GM19023 (cell line): ENCODE results near the gene NHERF1.

Source experiments
- ATAC-seq: cut with Tn5 transposase; IDR thresholded peaks from one replicate; pipeline ENCODE4 v1.9.1; 2021; ENCODE audit warnings: mild to moderate bottlenecking, moderate library complexity; ENCODE audit not compliant: unreplicated experiment

The NHERF1 gene

GRCh38 chr17:74782571-74782970, 34.1 kb downstream of the NHERF1 start:
- ATAC-seq, result no peak

DNA sequence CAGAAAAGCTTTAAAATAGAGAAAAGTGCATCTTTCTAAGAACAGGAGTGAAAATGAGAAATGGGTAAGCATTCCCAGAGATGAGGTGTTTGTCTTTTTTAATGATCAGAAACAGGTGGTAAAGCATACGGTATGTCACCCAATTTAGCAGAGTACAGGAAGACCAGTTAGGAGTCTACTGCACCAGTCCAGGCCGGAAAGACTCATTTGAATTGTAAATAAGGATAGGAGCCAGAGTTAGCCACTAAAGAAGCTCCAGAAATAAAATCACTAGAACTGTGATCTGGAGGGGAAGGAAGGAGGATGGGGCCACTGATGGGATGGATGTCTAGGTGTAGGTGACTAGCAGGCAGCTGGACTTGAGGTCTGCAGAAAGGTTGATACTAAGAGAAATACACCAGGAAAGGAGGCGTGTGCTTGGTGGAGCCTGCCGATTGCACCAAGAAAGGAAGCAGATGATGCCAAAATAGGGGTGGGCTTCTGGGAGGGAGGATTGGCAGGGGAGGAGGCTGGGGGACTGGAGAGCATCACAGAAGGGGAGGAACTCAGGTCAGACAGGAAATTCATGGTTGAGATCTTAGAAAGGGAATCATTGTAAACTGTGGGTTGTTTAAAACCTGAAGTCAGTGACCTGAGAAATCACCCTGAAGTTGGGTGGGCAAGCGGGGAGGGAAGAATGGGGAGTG, 35.8 kb downstream of the NHERF1 start:
- no peak for ATAC-seq

GRCh38 chr17:74785096-74785980, 36.9 kb downstream of the NHERF1 start:
- ATAC-seq, result no peak

DNA sequence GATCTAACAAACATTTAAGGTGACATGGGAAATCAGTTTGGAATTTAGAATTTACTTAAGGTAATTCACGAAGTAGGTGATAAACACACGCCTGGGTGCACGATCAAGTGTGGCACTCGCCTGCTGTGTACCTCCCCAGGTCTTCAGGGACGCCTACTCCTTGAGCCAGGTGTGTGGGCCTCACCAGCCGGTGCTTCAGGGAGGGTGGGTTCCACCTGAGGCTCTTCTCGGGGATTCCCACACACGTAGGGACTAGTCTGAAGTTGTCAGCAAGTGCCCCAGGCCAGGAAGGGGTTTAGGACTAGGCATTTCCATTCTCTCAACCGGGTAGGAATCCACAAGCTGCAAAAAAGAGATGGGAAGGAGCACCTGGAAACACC, 37.5 kb downstream of the NHERF1 start:
- no peak for ATAC-seq

GRCh38 chr17:74786431-74787055, 38.1 kb downstream of the NHERF1 start:
- ATAC-seq, result no peak

DNA sequence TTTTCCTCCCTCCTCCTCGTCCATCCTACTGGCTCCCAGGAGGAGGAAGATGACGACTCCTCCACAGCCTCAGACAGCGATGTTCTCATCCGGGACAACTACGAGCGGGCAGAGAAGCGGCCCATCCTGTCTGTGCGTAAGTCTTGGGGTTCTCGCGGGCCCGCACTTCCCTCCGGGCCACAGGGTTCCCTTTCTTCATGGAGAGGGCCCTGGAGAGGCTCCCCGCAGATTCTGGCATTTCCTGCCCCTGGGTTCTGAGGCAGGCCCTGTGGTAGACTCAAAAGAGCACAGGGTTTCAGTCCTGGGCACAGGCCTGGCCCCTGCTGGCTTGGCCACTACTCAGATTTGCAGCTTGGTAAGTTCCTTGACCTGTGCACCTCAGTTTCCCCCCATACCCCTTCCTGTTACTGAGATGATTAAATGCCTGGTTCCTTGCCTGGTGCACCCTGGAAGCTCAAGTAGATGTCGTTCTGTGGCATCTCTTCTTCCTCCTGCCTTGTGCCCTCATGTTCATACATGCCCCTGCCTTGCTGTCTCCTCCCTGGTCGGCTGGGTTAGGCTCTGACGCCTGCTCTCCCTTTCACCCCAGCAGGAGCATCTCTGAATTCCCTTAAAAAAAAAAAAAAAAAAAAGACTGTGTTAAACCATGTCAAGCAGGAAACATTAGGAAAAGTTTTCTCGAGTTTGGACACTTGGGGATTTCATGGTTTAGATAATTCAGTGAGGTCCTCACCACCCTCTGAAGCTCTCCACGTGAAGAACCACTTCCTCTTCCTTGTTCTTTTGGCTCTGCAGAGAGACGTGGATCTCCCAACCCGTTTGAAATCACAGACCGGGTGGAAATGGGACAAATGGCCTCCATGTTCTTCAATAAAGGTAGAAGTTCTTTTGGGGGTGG, 42.0 kb downstream of the NHERF1 start:
- ATAC-seq, result no peak

DNA sequence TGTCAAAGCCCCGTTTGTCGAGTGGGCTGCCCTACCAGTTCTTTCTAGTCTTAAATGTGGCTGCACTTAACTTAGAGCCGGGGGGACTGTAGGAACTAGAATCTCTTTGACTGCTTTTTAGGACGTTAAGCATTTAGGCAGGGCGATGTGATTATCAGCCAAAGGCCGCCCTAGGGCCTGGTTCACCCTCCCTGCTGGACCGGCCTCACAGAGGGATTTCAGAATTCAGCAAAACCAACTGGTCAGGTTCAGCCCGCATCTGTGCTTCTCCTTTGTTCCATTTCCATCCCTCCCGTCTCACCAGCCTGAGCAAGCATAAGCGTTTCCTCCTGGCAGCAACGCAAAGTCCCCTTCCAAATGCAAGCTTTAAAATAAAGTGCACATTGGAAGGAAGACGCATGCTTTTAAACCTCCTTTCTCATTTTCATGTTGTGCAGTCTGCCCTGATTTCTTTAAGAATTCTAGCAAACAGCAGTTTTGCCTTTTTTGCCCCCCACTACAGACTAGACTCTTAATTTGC, 44.2 kb downstream of the NHERF1 start:
- ATAC-seq, result no peak

DNA sequence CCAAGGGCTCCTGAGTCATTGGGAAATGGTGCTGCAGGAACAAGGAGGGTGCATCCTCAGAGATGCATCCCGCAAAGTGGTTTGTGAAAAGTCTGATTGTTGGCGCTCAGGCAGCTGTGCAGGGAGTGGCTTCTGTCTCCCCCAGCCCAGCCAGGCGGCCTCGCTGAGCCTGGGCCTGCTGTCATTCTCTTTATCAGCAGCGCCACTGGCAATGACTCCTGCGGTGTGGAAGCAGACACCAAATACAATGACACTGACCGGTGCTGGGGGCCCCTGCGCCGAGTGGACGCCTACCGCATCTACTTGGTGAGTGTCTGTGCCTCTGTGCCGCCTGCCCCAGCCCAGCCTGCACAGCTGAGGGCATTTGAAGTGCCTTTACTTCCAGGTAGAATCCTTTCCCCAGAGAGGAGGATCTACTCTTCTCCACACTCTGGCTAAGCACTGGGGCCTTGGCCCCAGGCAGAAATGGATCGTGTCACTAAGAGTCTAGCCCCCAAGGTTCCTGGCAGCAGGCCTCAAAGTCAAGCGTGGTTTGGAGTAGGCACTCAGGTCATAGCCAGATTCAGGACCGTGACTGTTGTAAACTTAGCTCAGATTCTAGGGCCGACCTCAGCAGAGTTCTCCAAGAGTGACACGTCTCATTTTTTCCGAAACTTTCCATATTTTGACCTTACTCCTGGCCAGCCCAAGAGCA, 47.0 kb downstream of the NHERF1 start:
- ATAC-seq, result no peak

GRCh38 chr17:74796211-74796610, 47.8 kb downstream of the NHERF1 start:
- no peak for ATAC-seq

GRCh38 chr17:74796866-74797265, 48.4 kb downstream of the NHERF1 start:
- no peak for ATAC-seq

GRCh38 chr17:74797824-74798223, 49.4 kb downstream of the NHERF1 start:
- no peak for ATAC-seq

DNA sequence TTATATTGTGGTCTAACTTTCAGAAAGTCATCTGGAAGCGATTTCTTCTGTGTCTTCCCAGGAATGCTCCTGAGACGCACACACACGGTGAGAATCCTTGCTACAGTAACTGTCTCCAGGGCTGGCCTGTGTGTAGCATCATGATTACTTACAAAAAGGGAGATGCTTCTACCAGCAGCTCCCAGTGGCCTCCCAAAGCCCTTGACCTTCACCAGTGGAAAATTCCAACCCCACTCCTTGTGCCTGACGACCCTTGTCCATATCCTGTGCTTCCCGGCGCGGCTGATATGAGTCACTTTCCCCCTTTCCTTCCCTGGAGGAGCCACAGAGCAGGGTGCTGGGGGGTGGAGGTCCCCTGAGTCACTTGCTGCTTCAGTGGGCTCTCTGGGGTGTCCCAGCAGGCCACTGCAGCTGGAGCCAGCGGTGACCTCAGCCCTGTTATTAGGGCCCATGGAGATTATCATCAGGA, 49.8 kb downstream of the NHERF1 start:
- no peak for ATAC-seq

GRCh38 chr17:74799097-74799496, 50.7 kb downstream of the NHERF1 start:
- ATAC-seq, result no peak

DNA sequence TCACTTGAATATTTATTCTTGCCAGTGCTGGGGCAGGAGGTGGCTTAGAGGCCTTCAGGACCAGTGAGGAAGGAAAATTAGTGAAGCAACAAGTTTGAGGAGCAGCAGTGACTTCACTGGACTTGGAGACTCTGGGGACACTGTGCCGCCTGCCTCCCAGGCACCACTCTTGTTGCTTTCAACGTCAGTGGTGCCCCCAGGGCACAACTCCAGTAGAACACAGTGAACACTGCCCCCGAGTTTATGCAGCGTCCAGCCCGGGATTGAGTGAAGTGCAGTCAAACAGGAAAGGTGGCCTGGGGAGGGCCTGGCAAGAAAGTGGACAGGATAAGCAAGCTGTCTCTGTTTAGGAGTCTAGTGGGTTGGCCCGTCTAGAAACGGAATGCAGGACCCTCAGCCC, 52.1 kb downstream of the NHERF1 start:
- ATAC-seq, result no peak

- ATAC-seq, result no peak
Observed at GRCh38 chr17:74801896-74802295, 53.5 kb downstream of the NHERF1 start.

- no peak for ATAC-seq
Observed at GRCh38 chr17:74803388-74803930, 55.0 kb downstream of the NHERF1 start.

- no peak for ATAC-seq
Observed at GRCh38 chr17:74803971-74804370, 55.5 kb downstream of the NHERF1 start.

GRCh38 chr17:74804683-74805082, 56.3 kb downstream of the NHERF1 start:
- ATAC-seq, result no peak

GRCh38 chr17:74805591-74805991, 57.2 kb downstream of the NHERF1 start:
- no peak for ATAC-seq

- ATAC-seq, result no peak
Observed at GRCh38 chr17:74806334-74806733, 57.9 kb downstream of the NHERF1 start.
